Left ventricle myocardium inferior (tissue), 1 donor: ENCODE data around the gene SUGCT. TPM values are rescaled to one million over a fixed set of nuclear protein-coding genes. Genes with fewer than 3 reads are reported as not detected.

Experiments
- DNase-seq: peaks from one replicate; pipeline ENCODE4 v3.0.0-alpha.2; 2020
- H3K27ac ChIP-seq: fragments of 200-600 bp; replicated peaks from 2 replicates; pipeline ENCODE4 v1.8.0; 2021
- H3K27me3 ChIP-seq: fragments of 200-600 bp; 2 replicates; pipeline ENCODE4 v1.8.0; 2021; ENCODE audit warnings: low read depth
- H3K36me3 ChIP-seq: fragments of 200-600 bp; 2 replicates; pipeline ENCODE4 v1.8.0; 2021
- H3K4me1 ChIP-seq: fragments of 200-600 bp; 2 replicates; pipeline ENCODE4 v1.8.0; 2021
- H3K4me3 ChIP-seq: fragments of 200-600 bp; 2 replicates; pipeline ENCODE4 v1.8.0; 2021; ENCODE audit warnings: mild to moderate bottlenecking, moderate library complexity
- H3K9me3 ChIP-seq: fragments of 200-600 bp; replicated peaks from 2 replicates; pipeline ENCODE4 v1.8.0; 2021
- intact Hi-C: fragments of 100-400 bp; cut with micrococcal nuclease; formaldehyde crosslinking; loops from one replicate; pipeline ENCODE4 v1.11.0; 2022
- total RNA-seq: library from RNA; stranded (reverse); fragmentation: NEBNext Ultra II Directional; extraction: Animal tissue kit (Norgen Biotek cat#: 25700); gene quantifications from one replicate; pipeline ENCODE4 v1.2.1, GENCODE V29; 2021
- TF ChIP-seq, protein P1 (sequence below): fragments of 200-600 bp; IDR thresholded peaks from 2 replicates; pipeline ENCODE4 v1.8.0; 2021; ENCODE audit warnings: antibody characterized with exemption, mild to moderate bottlenecking, borderline replicate concordance
- donor health status: DM: no; HTN: yes; CAD: no; lungs with severe emphysema.

The SUGCT gene
- total RNA-seq, 1 donor from 2014 or later, result 5.0 TPM

DNA sequence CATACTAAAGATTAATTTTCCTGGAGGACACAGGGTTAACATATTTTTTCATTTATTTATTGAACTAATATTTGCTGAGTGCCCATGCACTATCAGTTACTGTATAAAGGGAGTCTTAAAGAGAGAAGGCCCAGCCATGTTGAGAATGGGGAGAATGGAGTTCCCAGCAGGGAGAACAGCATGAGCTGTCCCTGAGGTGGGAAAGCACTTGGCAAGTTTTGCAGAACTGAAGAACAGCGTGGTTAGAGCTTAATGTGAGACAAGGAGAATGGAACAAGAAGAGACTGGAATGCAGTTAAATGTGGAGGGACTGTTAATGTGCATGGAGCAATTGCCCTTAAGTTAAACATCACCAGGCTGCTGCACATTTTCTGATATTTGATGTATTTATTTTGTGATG, 435.4 kb downstream of the SUGCT start:
- Histone ChIP-seq H3K27me3 (no peaks in the 10 kb centered on the region), H3K4me1 (no peaks in the 10 kb centered on the region), H3K27ac (no peak overlapping the region), H3K36me3 (no peaks in the 10 kb centered on the region), H3K4me3 (no peak overlapping the region), H3K9me3 (no peaks in the 10 kb centered on the region)
- TF ChIP-seq, protein P1, sequence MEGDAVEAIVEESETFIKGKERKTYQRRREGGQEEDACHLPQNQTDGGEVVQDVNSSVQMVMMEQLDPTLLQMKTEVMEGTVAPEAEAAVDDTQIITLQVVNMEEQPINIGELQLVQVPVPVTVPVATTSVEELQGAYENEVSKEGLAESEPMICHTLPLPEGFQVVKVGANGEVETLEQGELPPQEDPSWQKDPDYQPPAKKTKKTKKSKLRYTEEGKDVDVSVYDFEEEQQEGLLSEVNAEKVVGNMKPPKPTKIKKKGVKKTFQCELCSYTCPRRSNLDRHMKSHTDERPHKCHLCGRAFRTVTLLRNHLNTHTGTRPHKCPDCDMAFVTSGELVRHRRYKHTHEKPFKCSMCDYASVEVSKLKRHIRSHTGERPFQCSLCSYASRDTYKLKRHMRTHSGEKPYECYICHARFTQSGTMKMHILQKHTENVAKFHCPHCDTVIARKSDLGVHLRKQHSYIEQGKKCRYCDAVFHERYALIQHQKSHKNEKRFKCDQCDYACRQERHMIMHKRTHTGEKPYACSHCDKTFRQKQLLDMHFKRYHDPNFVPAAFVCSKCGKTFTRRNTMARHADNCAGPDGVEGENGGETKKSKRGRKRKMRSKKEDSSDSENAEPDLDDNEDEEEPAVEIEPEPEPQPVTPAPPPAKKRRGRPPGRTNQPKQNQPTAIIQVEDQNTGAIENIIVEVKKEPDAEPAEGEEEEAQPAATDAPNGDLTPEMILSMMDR, result no peak
- DNase-seq, result no peak
- intact Hi-C loops, result no loop called here

- intact Hi-C loops, result no loop called here
- no peaks in the 10 kb centered on the region for H3K4me1 ChIP-seq
- TF ChIP-seq, protein P1, result no peak
- no peak for DNase-seq
- no peaks in the 10 kb centered on the region for H3K36me3 ChIP-seq
- no peaks in the 10 kb centered on the region for H3K9me3 ChIP-seq
- H3K27ac ChIP-seq, result no peak overlapping the region
- H3K4me3 ChIP-seq, result no peak overlapping the region
- H3K27me3 ChIP-seq, result no peaks in the 10 kb centered on the region
These were observed 437.0 kb downstream of the SUGCT start for GRCh38 chr7:40571796-40572195.

- Histone ChIP-seq H3K9me3 (peaks cover 2% of the 10 kb centered on the region), H3K4me1 (no peaks in the 10 kb centered on the region), H3K27ac (no peak overlapping the region), H3K4me3 (no peak overlapping the region), H3K36me3 (no peaks in the 10 kb centered on the region), H3K27me3 (no peaks in the 10 kb centered on the region)
- intact Hi-C loops, result no loop called here
- DNase-seq, result no peak
- TF ChIP-seq, protein P1, result no peak
These were observed 438.1 kb downstream of the SUGCT start for GRCh38 chr7:40572810-40573465.

- Histone ChIP-seq H3K4me1 (no peaks in the 10 kb centered on the region), H3K27me3 (no peaks in the 10 kb centered on the region), H3K9me3 (peaks cover 2% of the 10 kb centered on the region), H3K4me3 (no peak overlapping the region), H3K36me3 (no peaks in the 10 kb centered on the region), H3K27ac (no peak overlapping the region)
- intact Hi-C loops, result no loop called here
- DNase-seq, result no peak
- TF ChIP-seq, protein P1, result no peak
These were observed 444.6 kb downstream of the SUGCT start for GRCh38 chr7:40579401-40579800.

GRCh38 chr7:40580776-40581175, 446.0 kb downstream of the SUGCT start:
- Histone ChIP-seq H3K4me1 (no peaks in the 10 kb centered on the region), H3K9me3 (peaks cover 2% of the 10 kb centered on the region), H3K27ac (no peak overlapping the region), H3K27me3 (no peaks in the 10 kb centered on the region), H3K4me3 (no peak overlapping the region), H3K36me3 (no peaks in the 10 kb centered on the region)
- no peak for DNase-seq
- TF ChIP-seq, protein P1, result no peak
- intact Hi-C loops, result no loop called here
